Peyer's patch (tissue), 4 donors: Measurements from ENCODE around the gene ASB11. TPM values are rescaled to one million over a fixed set of nuclear protein-coding genes. Genes with fewer than 3 reads are reported as not detected.
"Not testable (repeated sequence)": the region's sequence is repeated elsewhere in the genome, so short reads cannot be mapped to it uniquely, and the experiment has no call there.

Source experiments
- DNase-seq, 3 donors: peaks; one replicate each; pipeline ENCODE4 v3.0.0-alpha.2; 2017 to 2019
- H3K27ac ChIP-seq, 4 donors: fragments of 200-600 bp; sonication (generic); one replicate each; pipeline ENCODE4 v1.5.1; 2016 to 2019
- H3K27me3 ChIP-seq, 2 donors: fragments of 200-600 bp; sonication (generic); one replicate each; pipeline ENCODE4 v1.5.1; 2019
- H3K36me3 ChIP-seq, 3 donors: fragments of 200-600 bp; sonication (generic); one replicate each; pipeline ENCODE4 v1.5.1; 2016 to 2019
- H3K4me1 ChIP-seq, 4 donors: fragments of 200-600 bp; sonication (generic); one replicate each; pipeline ENCODE4 v1.5.1; 2016 to 2019
- H3K4me3 ChIP-seq, 4 donors: fragments of 200-600 bp; sonication (generic); 1 replicate in 3 of 4; 2 replicates in 1 of 4; pipeline ENCODE4 v1.5.1; 2016 to 2019; ENCODE audit warnings: mild to moderate bottlenecking in 1 of 4
- H3K9me3 ChIP-seq, 4 donors: fragments of 200-600 bp; sonication (generic); one replicate each; pipeline ENCODE4 v1.5.1; 2016 to 2019; ENCODE audit warnings: mild to moderate bottlenecking in 1 of 4
- CTCF ChIP-seq, 6 experiments: fragments of 450-650 bp in 4 of 6; fragments of 200-600 bp in 2 of 6; sonication (generic) in 1 of 6; IDR thresholded peaks; one replicate each; pipeline ENCODE4 v1.5.1; 2017 to 2019; ENCODE audit warnings: antibody characterized with exemption in 6 of 6, mild to moderate bottlenecking in 3 of 6, moderate library complexity in 1 of 6
- POLR2A ChIP-seq, 2 donors: fragments of 450-650 bp; IDR thresholded peaks; one replicate each; pipeline ENCODE4 v1.5.1; 2017; ENCODE audit warnings: antibody characterized with exemption in 2 of 2, mild to moderate bottlenecking in 2 of 2, moderate library complexity in 2 of 2
- total RNA-seq, 4 donors: library from RNA; depleted of rRNA; stranded (reverse); fragments of >200 nt; gene quantifications; one replicate each; pipeline ENCODE4 v1.1.0, GENCODE V29; 2016

Gene ASB11
- total RNA-seq, 4 donors from 2014 or later = not detected

- TF ChIP-seq CTCF (IDR thresholded peaks at IDR 0.05) (no peak), POLR2A (IDR thresholded peaks at IDR 0.05) (no peak)
Observed at GRCh38 chrX:15321447-15321846, 6.0 kb upstream of the ASB11 start.

GRCh38 chrX:15320297-15320696 lies 4.9 kb upstream of the ASB11 start:
- H3K9me3 ChIP-seq = no peaks in the 10 kb centered on the region
- H3K27ac ChIP-seq = no peak overlapping the region
- no peaks in the 10 kb centered on the region for H3K4me1 ChIP-seq
- no peak for TF ChIP-seq POLR2A (IDR thresholded peaks at IDR 0.05)
- TF ChIP-seq CTCF (IDR thresholded peaks at IDR 0.05) = no peak
- no peak overlapping the region for H3K4me3 ChIP-seq
- no peak for DNase-seq
- H3K36me3 ChIP-seq = peaks cover 0 to 11% (median 0%) of the 10 kb centered on the region in 3 donors
- no peaks in the 10 kb centered on the region for H3K27me3 ChIP-seq

More at GRCh38 chrX:15321447-15321846, 6.0 kb upstream of the ASB11 start:
- no peaks in the 10 kb centered on the region for H3K9me3 ChIP-seq
- peaks cover 0 to 11% (median 0%) of the 10 kb centered on the region in 3 donors for H3K36me3 ChIP-seq
- no peaks in the 10 kb centered on the region for H3K4me1 ChIP-seq
- H3K27me3 ChIP-seq = no peaks in the 10 kb centered on the region
- no peak overlapping the region for H3K4me3 ChIP-seq
- no peak overlapping the region for H3K27ac ChIP-seq
- DNase-seq = no peak

GRCh38 chrX:15319075-15319474 lies 3.6 kb upstream of the ASB11 start:
- Histone ChIP-seq H3K9me3 (no peaks in the 10 kb centered on the region), H3K36me3 (peaks cover 0 to 11% (median 0%) of the 10 kb centered on the region in 3 donors), H3K27me3 (no peaks in the 10 kb centered on the region), H3K27ac (no peak overlapping the region), H3K4me3 (no peak overlapping the region), H3K4me1 (no peaks in the 10 kb centered on the region)
- DNase-seq = no peak
- TF ChIP-seq POLR2A (IDR thresholded peaks at IDR 0.05) = no peak
- no peak for TF ChIP-seq CTCF (IDR thresholded peaks at IDR 0.05)

- H3K27ac ChIP-seq = no peak overlapping the region
- H3K4me1 ChIP-seq = no peaks in the 10 kb centered on the region
- no peaks in the 10 kb centered on the region for H3K36me3 ChIP-seq
- no peaks in the 10 kb centered on the region for H3K9me3 ChIP-seq
- H3K4me3 ChIP-seq = no peak overlapping the region
- DNase-seq = no peak
- H3K27me3 ChIP-seq = no peaks in the 10 kb centered on the region
- no peak for TF ChIP-seq CTCF (IDR thresholded peaks at IDR 0.05)
- TF ChIP-seq POLR2A (IDR thresholded peaks at IDR 0.05) = no peak
Observed at GRCh38 chrX:15314472-15314871, 968 bp downstream of the ASB11 start.

- H3K4me3 ChIP-seq = no peak overlapping the region
- no peaks in the 10 kb centered on the region for H3K27me3 ChIP-seq
- H3K4me1 ChIP-seq = no peaks in the 10 kb centered on the region
- H3K9me3 ChIP-seq = no peaks in the 10 kb centered on the region
- TF ChIP-seq CTCF (IDR thresholded peaks at IDR 0.05) = no peak
- TF ChIP-seq POLR2A (IDR thresholded peaks at IDR 0.05) = no peak
- H3K27ac ChIP-seq = no peak overlapping the region
- DNase-seq = no peak
- no peaks in the 10 kb centered on the region for H3K36me3 ChIP-seq
Observed at GRCh38 chrX:15311119-15311518, 4.3 kb downstream of the ASB11 start.

- TF ChIP-seq CTCF (IDR thresholded peaks at IDR 0.05) (no peak), POLR2A (IDR thresholded peaks at IDR 0.05) (no peak)
- Histone ChIP-seq H3K4me3 (no peak overlapping the region), H3K9me3 (no peaks in the 10 kb centered on the region), H3K27ac (no peak overlapping the region), H3K4me1 (no peaks in the 10 kb centered on the region), H3K27me3 (no peaks in the 10 kb centered on the region), H3K36me3 (no peaks in the 10 kb centered on the region)
- DNase-seq = no peak
Observed at GRCh38 chrX:15310117-15310516, 5.3 kb downstream of the ASB11 start.

GRCh38 chrX:15305899-15306298 lies 9.5 kb downstream of the ASB11 start:
- not testable (repeated sequence) for H3K4me1 ChIP-seq, H3K27ac ChIP-seq, H3K9me3 ChIP-seq, DNase-seq, H3K4me3 ChIP-seq, H3K27me3 ChIP-seq, H3K36me3 ChIP-seq
